ENCODE data around the gene SRBD1.

SRBD1 gene

DNA sequence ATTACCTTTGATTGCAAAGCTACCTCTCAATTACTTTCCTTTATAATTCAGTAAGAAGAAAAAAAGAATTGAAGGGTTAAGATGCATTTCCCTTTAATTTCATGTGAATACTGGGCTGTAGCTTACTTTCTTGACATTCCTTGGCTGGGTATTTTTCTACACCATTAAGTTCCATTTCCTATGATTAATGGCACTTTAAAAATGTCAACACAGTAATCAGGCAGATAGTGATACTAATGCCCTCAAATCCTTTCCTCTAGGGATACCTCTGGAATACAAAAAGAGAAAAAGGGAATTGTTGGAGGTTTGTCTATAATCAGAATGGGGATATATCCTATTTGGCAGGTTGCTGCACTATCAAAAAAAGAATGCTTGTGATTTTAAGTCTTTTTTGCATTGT, 216.9 kb downstream of the SRBD1 start:
- no peak for TF ChIP-seq FOXP2 (optimal IDR thresholded peaks at IDR 0.05; ENCODE audit: borderline replicate concordance, extremely low read depth, extremely low read length, insufficient read depth)

DNA sequence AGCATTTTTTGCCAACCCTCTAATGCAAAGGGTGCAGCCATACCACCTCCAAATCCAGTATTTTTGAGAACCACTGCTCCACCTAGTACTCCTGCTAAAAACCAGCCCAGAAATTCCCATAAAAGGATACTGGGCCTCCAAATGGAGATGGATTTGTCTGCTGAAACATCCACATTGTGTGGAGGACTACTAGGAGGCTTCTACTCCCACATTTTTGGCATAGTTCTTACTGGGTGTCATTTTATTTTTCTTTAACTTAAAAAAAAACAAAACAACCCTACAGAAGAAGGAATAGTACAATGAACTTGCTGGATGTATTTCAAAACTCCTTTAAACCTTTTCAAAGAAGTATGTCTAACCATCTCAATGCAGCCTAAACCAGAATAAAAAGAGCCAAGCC, 219.2 kb downstream of the SRBD1 start:
- TF ChIP-seq TAF1 (IDR thresholded peaks at IDR 0.05; ENCODE audit: borderline replicate concordance, insufficient read depth, low read length) (no peak), SIN3A (IDR thresholded peaks at IDR 0.05; ENCODE audit: borderline replicate concordance, insufficient read depth, low read length) (no peak), FOXP2 (optimal IDR thresholded peaks at IDR 0.05; ENCODE audit: borderline replicate concordance, extremely low read depth, extremely low read length, insufficient read depth) (no peak), POLR2AphosphoS5 (IDR thresholded peaks at IDR 0.05; ENCODE audit: low read depth, low read length) (no peak)
- TF ChIP-seq, protein P1, sequence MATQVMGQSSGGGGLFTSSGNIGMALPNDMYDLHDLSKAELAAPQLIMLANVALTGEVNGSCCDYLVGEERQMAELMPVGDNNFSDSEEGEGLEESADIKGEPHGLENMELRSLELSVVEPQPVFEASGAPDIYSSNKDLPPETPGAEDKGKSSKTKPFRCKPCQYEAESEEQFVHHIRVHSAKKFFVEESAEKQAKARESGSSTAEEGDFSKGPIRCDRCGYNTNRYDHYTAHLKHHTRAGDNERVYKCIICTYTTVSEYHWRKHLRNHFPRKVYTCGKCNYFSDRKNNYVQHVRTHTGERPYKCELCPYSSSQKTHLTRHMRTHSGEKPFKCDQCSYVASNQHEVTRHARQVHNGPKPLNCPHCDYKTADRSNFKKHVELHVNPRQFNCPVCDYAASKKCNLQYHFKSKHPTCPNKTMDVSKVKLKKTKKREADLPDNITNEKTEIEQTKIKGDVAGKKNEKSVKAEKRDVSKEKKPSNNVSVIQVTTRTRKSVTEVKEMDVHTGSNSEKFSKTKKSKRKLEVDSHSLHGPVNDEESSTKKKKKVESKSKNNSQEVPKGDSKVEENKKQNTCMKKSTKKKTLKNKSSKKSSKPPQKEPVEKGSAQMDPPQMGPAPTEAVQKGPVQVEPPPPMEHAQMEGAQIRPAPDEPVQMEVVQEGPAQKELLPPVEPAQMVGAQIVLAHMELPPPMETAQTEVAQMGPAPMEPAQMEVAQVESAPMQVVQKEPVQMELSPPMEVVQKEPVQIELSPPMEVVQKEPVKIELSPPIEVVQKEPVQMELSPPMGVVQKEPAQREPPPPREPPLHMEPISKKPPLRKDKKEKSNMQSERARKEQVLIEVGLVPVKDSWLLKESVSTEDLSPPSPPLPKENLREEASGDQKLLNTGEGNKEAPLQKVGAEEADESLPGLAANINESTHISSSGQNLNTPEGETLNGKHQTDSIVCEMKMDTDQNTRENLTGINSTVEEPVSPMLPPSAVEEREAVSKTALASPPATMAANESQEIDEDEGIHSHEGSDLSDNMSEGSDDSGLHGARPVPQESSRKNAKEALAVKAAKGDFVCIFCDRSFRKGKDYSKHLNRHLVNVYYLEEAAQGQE (IDR thresholded peaks at IDR 0.05; ENCODE audit: insufficient read depth in 1 of 2, low read depth in 2 of 2, low read length in 2 of 2), result no peak

DNA sequence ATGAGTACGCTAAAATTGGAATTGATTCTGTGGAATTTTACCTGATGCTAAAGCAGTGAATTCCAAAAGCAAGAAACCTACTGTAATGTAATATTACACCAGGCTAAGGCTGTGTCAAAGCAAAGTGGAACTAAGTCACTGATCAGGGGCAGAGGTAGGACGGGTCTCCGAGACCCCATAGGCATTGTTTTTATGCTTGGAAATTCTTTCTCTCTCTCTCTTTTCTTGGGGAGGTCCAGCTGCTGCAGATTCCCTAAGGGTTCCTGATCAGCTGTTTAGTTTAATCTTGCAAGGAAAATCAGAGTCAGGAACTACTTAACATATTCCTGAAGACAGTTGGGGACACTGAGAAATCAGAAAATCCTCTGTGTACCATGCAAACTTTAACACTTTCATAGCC, 220.2 kb downstream of the SRBD1 start:
- TF ChIP-seq, protein P1 (IDR thresholded peaks at IDR 0.05; ENCODE audit: insufficient read depth in 1 of 2, low read depth in 2 of 2, low read length in 2 of 2), result no peak
- TF ChIP-seq TAF1 (IDR thresholded peaks at IDR 0.05; ENCODE audit: borderline replicate concordance, insufficient read depth, low read length) (no peak), POLR2AphosphoS5 (IDR thresholded peaks at IDR 0.05; ENCODE audit: low read depth, low read length) (no peak), FOXP2 (optimal IDR thresholded peaks at IDR 0.05; ENCODE audit: borderline replicate concordance, extremely low read depth, extremely low read length, insufficient read depth) (no peak), SIN3A (IDR thresholded peaks at IDR 0.05; ENCODE audit: borderline replicate concordance, insufficient read depth, low read length) (no peak)

DNA sequence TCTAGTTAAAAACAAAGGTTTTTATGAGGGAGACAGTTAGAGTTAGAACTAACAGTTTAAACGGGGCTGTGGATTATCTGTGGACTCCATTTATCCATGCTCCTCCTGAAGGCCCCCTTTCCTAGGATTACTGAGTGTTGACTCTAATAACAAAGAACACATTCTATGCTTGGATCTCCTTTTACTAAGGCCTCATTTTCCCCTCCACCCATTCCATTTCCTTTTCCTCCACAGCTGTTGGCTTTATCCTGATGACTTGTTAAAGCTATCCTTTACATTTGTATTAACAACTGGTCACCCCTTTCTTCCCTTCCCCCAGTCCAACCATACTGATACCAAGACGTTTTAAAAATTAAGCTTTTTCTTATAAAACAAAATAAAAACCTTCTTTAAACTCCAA, 220.6 kb downstream of the SRBD1 start:
- no peak for TF ChIP-seq TAF1 (IDR thresholded peaks at IDR 0.05; ENCODE audit: borderline replicate concordance, insufficient read depth, low read length)
- no peak for TF ChIP-seq SIN3A (IDR thresholded peaks at IDR 0.05; ENCODE audit: borderline replicate concordance, insufficient read depth, low read length)
- no peak for TF ChIP-seq POLR2AphosphoS5 (IDR thresholded peaks at IDR 0.05; ENCODE audit: low read depth, low read length)
- TF ChIP-seq FOXP2 (optimal IDR thresholded peaks at IDR 0.05; ENCODE audit: borderline replicate concordance, extremely low read depth, extremely low read length, insufficient read depth), result no peak
- TF ChIP-seq, protein P1 (IDR thresholded peaks at IDR 0.05; ENCODE audit: insufficient read depth in 1 of 2, low read depth in 2 of 2, low read length in 2 of 2), result no peak

DNA sequence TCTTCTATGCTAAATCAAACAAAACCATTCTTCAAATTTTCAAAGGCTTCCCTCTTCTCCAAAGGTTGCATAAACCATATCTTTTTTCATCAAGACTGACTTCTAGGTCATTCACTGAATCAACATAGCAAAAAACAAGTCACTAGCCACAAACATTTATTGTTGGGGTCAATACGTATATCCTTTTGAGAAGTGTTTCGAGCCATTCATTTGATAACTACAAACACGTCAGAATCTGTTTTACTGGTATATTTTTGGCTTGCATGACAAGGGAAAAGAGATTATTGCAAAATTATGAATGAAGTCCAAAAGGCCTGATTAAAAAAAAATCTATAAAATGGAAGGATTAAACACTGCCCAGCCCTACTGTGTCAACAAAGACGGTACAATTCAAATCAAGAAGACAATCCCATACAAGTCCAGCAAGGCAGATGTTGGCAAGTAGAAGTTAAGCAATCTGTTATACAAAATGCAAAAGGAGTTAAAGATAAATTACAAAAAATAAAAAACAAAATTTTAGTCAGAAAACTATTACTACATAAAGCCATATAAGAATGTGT, 222.4 kb downstream of the SRBD1 start:
- TF ChIP-seq TAF1 (IDR thresholded peaks at IDR 0.05; ENCODE audit: borderline replicate concordance, insufficient read depth, low read length) (no peak), SIN3A (IDR thresholded peaks at IDR 0.05; ENCODE audit: borderline replicate concordance, insufficient read depth, low read length) (no peak), POLR2AphosphoS5 (IDR thresholded peaks at IDR 0.05; ENCODE audit: low read depth, low read length) (no peak), FOXP2 (optimal IDR thresholded peaks at IDR 0.05; ENCODE audit: borderline replicate concordance, extremely low read depth, extremely low read length, insufficient read depth) (no peak)
- TF ChIP-seq, protein P1 (IDR thresholded peaks at IDR 0.05; ENCODE audit: insufficient read depth in 1 of 2, low read depth in 2 of 2, low read length in 2 of 2), result no peak

Measured in PFSK-1 (cell line).